22Rv1 (cell line): ENCODE data around the gene CAMTA1.
A peak's percentile ranks its signal among the peaks of the same experiment; 100 is the strongest.
"Not testable (repeated sequence)": the region's sequence is repeated elsewhere in the genome, so short reads cannot be mapped to it uniquely, and the experiment has no call there.

Source experiments
- H3K27ac ChIP-seq: fragments of 450-650 bp; 2 replicates; pipeline ENCODE4 v1.5.1; 2017
- CTCF ChIP-seq: fragments of 450-650 bp; IDR thresholded peaks from 2 replicates; pipeline ENCODE4 v1.5.1; 2017; ENCODE audit warnings: mild to moderate bottlenecking
- ZFX ChIP-seq: fragments of 450-650 bp; IDR thresholded peaks from 2 replicates; pipeline ENCODE4 v1.6.1; 2017; ENCODE audit warnings: antibody characterized with exemption, borderline replicate concordance

The CAMTA1 gene

DNA sequence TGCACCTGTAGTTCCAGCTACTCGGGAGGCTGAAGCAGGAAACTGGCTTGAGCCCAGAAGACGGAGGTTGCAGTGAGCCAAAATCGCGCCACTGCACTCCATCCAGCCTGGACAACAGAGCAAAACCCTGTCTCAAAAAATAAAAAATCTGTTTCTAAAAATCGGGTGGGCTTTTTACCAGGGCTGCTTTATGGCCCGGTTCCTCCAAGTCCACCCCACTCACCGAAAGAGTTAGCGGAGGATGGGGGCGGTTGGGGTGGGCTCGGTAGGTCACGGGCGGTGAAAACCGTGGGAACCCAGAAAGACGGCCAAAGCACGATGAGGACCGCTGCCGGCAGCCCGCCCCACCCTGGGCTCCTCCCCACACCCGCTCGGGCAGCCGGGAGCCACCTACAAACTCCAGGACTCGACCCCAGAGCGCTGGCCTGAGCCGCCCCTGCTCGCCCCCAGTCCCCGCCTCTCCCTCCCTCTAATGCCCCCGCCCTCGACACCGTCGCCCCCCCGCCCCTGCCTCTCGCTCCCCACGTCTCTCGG is 998.0 kb downstream of the CAMTA1 start:
- TF ChIP-seq ZFX (no peak), CTCF (no peak)
- peak overlapping the region; percentile 46 for H3K27ac ChIP-seq

DNA sequence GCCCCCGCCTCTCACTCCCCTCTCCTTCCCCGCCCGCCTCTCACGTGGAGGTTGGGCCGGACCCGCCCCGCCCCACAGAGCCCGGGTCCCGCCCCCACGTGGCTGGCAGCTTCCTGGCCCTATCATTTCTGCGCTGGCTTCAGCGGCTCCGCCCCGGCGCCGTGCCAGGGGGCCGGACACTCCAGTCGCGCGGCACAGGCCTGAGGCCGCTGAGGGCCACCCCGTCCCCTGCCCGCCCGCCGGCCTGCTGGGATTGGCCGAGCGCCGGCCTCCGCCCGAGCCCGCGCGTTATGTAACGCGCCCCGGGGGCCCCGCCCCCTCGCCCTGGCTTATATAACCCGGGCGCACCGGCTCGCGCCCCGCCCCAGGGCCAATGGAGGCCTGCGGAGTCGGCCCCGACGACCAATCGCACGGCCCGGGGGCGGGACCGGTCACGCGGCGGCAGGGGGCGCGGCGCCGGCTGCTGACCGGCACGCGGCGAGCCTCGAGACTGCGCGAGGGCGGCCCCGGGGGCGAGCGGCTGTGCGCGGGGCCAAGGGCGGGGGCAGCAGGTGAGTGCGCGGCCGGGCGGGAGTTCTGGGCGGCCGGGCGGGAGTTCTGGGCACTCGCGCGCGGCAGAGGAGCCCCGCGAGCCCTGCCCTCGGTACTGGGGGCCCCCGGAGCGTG is 998.7 kb downstream of the CAMTA1 start, which contains the start of gene PER3:
TSS of gene PER3 (plus strand) at position 466 of the 666 bp plus-strand sequence. CDS start 587 bp downstream, outside the sequence.
- peak within 1 kb of the TSS; percentile 61 for H3K27ac ChIP-seq
- no peak for TF ChIP-seq ZFX
- TF ChIP-seq CTCF: no peak

GRCh38 chr1:7784492-7785071 is 999.3 kb downstream of the CAMTA1 start:
- no peak for TF ChIP-seq ZFX
- TF ChIP-seq CTCF: no peak
- peak overlapping the region; percentile 61 for H3K27ac ChIP-seq

DNA sequence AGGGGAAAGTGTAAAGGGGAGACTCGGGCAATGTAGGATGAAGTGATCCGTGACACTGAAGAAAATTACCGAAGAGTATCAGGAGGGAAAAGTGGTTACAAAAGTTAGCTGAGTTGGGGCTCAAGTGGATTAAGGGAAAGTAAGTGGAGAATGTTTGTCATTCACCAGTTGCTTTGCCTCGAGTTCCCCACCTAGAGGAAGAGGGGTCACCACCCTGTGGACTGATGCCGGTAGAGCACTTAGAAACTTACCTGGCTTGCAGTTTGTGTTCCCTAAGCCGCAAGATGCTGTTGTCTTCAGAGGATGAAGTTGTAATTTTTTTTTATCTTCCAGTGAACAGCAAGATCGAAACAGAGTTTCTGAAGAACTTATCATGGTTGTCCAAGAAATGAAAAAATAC is 999.9 kb downstream of the CAMTA1 start:
- no peak overlapping the region for H3K27ac ChIP-seq
- TF ChIP-seq CTCF (no peak), ZFX (no peak)

DNA sequence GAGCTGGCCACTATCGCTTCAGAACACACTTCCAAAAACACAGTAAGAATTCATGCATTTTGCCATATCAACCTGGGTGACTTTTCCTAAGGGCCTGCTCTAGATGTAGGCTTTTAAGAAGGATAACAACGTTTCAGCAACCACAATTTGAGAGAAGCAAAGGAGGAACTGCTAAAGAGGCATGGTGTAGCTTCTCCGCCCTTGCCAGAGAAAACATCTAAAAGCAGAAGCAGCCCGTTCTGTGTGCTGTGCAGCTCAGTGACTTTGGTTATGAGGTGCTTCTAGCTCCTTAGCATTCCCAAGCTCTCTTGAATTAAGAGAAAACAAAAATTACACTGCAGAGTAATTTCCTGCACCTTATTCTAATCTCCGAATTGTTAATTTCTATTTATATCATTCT is 1001.5 kb downstream of the CAMTA1 start:
- TF ChIP-seq CTCF: no peak
- no peak overlapping the region for H3K27ac ChIP-seq

DNA sequence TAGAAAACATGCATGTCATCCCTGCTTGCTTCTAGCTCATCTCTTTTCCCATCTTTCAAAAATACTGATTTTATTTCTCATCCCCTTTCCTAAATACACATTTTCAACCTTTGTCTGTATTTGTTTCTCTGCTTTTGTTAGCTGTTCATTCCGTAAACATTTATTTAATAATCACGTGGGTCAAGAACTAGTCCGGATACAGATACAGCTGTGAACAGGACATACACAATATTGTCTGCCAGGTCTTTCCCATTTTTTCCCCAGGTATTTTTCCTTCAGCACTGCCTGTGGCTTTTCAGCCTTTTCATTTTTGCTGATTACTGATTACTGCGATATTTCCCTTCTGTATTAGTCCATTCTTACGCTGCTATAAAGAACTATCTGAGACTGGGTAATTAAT is 1004.6 kb downstream of the CAMTA1 start:
- no peak overlapping the region for H3K27ac ChIP-seq
- TF ChIP-seq CTCF (no peak), ZFX (no peak)

DNA sequence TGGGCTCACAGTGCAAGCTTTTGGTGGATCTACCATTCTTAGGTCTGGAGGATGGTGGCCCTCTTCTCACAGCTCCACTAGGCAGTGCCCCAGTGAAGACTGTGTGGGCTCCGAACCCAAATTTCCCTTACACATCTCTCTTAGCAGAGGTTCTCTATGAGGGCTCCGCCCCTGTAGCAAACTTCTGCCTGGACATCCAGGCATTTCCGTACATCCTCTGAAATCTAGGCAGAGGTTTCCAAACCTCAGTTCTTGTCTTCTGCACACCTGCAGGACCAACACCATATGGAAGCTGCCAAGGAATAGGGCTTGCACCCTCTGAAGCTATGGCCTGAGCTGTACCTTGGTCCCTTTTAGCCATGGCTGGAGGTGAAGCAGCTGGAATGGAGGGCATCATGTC is 1005.8 kb downstream of the CAMTA1 start:
- not testable (repeated sequence) for H3K27ac ChIP-seq
